Activated naive CD4-positive, alpha-beta T cell treated with anti-CD3 and anti-CD28 coated beads, Interleukin-2, amount 50 U/mL, for 72 hours (primary cell): Measurements from ENCODE around the gene UBP1. TPM values are rescaled to one million over a fixed set of nuclear protein-coding genes. Genes with fewer than 3 reads are reported as not detected.
"Not testable (repeated sequence)": the region's sequence is repeated elsewhere in the genome, so short reads cannot be mapped to it uniquely, and the experiment has no call there.

Experiments
- ATAC-seq, 2 donors: fragments of 150-1000 bp; cut with Tn5 transposase; 2 replicates each; pipeline ENCODE4 v1.10.0; 2021; ENCODE audit warnings: mild to moderate bottlenecking in 2 of 2, moderate library complexity in 2 of 2
- DNase-seq, 2 donors: peaks; one replicate each; pipeline ENCODE4 v3.0.0; 2021 to 2022; ENCODE audit warnings: low spot score in 2 of 2
- H3K27ac Mint-ChIP-seq, 2 donors: one replicate each; pipeline ENCODE4 v1.8.0; 2022; ENCODE audit warnings: mild to moderate bottlenecking in 2 of 2, mixed read lengths in 2 of 2
- H3K36me3 Mint-ChIP-seq, 2 donors: one replicate each; pipeline ENCODE4 v1.8.0; 2022; ENCODE audit warnings: mixed read lengths in 2 of 2
- H3K9me3 Mint-ChIP-seq, 2 donors: one replicate each; pipeline ENCODE4 v1.8.0; 2022; ENCODE audit warnings: mixed read lengths in 2 of 2
- total RNA-seq, 2 donors: library from RNA; stranded (reverse); gene quantifications; one replicate each; pipeline ENCODE4 v1.2.3, GENCODE V29; 2022

The UBP1 gene
- total RNA-seq, 2 donors from 2014 or later, result 49.7 to 57.6 TPM

DNA sequence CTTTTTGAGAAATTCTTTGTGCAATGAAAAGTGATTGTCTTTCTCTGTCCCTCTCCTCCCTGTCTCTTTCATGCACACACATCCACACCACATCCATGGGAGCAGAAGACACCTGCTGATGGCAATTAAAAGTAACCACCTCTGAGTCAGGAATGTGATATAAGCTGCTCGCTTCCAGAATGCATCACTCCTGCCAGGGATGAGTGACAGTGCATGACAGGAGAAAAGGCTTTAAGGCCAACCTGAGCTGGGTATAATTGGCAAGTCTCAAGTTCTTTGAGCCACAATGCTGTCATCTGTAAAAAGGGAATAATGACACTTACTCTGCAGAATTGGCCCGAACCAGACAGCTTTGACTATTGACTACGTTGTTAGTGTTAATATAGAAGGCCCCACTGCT is 59.6 kb downstream of the UBP1 start:
- H3K27ac Mint-ChIP-seq, result no peak overlapping the region
- H3K36me3 Mint-ChIP-seq, result no peaks in the 10 kb centered on the region
- DNase-seq (no peak), ATAC-seq (no peak)
- no peaks in the 10 kb centered on the region for H3K9me3 Mint-ChIP-seq

DNA sequence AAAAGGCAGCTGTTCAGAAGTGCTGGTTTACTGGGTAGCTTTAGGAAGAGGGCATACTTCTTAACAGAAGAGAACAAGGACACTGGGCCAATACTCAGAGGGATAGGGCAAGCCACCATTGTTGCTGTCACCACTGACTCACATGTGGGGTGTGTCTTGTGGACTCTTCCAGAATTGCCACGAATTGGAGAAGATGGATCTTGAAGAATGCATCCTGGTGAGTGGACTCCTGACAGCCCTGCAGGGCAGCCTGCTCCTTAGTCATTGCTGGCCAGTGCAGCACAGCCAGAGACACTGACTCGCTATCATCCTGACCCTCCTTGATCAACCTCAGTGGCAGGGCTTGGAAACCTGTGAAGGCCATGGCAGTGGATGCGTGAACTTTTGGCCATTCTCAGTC is 62.3 kb downstream of the UBP1 start:
- no peak overlapping the region for H3K27ac Mint-ChIP-seq
- no peak for DNase-seq
- no peaks in the 10 kb centered on the region for H3K36me3 Mint-ChIP-seq
- H3K9me3 Mint-ChIP-seq, result no peaks in the 10 kb centered on the region
- peak; percentile 28 to 33 for ATAC-seq

- Mint-ChIP-seq H3K9me3 (no peaks in the 10 kb centered on the region), H3K36me3 (no peaks in the 10 kb centered on the region), H3K27ac (no peak overlapping the region)
- ATAC-seq (no peak), DNase-seq (no peak)
Observed at GRCh38 chr3:33377489-33377888, 62.7 kb downstream of the UBP1 start.

DNA sequence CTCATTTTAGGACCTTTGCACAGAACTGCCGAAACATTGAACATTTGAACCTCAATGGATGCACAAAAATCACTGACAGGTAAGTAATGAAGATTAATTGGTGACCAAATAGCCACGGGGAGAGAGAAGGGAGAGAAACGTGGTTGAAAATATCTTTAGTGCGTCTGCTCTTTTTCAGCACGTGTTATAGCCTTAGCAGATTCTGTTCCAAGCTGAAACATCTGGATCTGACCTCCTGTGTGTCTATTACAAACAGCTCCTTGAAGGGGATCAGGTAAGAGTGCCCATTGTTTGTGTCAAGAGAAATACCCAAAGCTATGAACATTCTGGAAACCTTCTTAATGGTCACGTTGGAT is 67.1 kb downstream of the UBP1 start:
- Mint-ChIP-seq H3K27ac (no peak overlapping the region), H3K36me3 (no peaks in the 10 kb centered on the region), H3K9me3 (no peaks in the 10 kb centered on the region)
- DNase-seq (no peak), ATAC-seq (no peak)

GRCh38 chr3:33372218-33373081 is 67.8 kb downstream of the UBP1 start:
- DNase-seq, result peak in 1 of 2 donors; percentile 27
- Mint-ChIP-seq H3K36me3 (no peaks in the 10 kb centered on the region), H3K27ac (no peak overlapping the region), H3K9me3 (no peaks in the 10 kb centered on the region)
- peak; percentile 87 to 97 for ATAC-seq

DNA sequence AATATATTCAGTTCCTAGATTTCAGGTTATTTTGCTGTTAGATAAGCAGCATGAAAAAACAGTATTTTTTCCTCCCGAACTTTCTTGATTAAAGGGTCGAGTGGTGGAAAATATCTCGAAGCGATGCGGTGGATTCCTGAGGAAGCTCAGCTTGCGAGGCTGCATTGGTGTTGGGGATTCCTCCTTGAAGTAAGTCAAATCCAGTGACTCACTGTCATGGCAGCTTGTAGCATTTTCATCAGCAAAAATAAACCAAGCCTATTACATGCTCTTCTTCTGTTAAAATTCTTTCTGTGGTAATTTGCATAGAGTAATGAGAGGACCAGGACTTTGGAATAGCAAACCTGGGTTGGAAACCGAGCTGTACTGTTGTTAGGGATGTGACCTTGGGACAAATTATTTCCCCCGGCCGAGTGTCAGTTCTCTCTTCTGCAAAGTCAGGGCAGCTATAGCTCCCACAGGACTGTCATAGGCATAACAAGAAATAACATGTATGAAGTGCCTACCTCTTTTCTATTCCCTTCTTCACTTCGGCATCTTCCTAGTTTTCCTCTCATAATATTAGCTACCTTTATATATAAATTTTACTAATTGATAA is 75.6 kb downstream of the UBP1 start:
- Mint-ChIP-seq H3K9me3 (no peaks in the 10 kb centered on the region), H3K36me3 (no peaks in the 10 kb centered on the region), H3K27ac (no peak overlapping the region)
- ATAC-seq (no peak), DNase-seq (no peak)

DNA sequence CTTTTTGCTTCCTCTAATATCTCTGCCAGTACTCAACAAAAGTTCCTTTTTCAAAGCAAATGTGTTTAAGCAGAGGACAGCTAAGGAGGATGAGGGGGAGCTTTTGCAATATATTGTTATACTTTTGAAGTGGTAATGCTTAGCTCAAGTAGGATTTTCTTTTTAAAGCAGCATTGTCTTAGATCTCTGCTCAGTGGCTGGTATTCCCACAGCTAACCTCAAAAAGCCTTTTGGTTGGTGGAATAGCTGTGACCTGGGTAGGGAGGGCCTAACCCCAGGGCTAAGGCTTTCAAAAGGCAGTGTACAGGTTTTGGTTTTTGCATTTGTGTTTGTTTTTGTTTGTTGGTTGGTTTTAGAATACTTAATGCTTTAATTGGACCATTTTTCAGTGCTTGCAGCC is 76.1 kb downstream of the UBP1 start:
- DNase-seq (no peak), ATAC-seq (no peak)
- no peaks in the 10 kb centered on the region for H3K9me3 Mint-ChIP-seq
- no peaks in the 10 kb centered on the region for H3K36me3 Mint-ChIP-seq
- H3K27ac Mint-ChIP-seq, result no peak overlapping the region

DNA sequence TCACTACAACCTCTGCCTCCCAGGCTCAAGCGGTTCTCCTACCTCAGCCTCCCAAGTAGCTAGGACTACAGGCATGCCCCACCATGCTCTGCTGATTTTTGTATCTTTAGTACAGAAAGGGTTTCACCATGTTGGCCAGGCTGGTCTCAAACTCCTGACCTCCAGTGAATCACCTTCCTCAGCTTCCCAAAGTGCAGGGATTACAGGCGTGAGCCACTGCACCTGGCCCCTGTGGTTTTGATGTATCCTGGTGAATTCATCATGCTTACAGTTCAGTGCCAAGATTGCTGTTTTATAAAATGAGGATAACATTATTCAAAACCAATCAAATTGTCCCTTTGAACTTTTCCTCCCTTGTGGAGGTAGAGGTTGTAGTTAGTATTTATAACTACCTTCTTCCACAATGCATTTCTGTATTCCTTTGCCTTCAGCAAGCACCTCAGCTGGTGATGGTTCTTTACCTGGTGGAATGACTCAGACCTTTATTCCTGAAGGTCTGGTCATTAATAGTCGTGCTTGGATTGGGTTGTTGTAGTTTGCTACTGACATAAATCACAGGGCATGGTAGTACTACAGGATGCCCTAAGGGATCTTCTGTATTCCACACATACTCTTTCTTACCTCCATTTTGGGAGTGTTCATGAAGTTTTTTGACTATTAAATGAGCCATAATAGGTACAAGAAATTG is 76.9 kb downstream of the UBP1 start:
- Mint-ChIP-seq H3K36me3 (no peaks in the 10 kb centered on the region), H3K9me3 (no peaks in the 10 kb centered on the region), H3K27ac (no peak overlapping the region)
- DNase-seq (no peak), ATAC-seq (no peak)

DNA sequence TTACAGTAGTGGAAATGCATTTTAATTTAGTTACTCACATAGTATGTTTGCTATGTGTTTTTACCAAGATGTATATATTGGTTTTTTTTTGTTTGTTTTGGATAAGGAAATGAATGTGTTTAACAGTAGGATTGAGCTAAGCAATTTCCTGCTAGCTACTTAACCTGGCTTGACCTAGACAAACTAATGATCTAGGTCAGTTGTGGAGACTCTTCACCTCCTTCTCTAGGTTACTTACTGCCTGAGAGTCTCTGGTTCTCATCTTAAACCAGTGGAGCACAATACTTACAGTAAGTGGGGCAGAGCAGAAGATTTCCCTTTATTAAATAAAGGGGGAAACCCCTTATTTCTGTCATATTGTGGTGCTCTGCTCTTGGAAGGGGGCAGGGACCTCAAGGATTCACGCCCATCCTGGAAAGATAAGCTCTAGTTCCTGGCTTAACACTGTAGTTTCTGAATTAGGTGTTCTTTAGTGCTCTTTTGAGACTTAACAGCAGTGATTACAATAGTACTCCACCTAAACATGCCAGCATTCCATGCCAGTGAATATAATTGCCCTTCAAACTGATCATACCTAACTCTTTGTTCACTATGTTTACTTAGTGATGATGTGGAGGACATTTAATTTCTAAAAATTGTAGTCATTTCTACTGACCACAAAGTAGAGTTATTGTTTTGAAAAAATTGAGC is 79.9 kb downstream of the UBP1 start:
- no peak overlapping the region for H3K27ac Mint-ChIP-seq
- no peak for ATAC-seq
- no peak for DNase-seq

GRCh38 chr3:33358172-33358781 is 81.9 kb downstream of the UBP1 start:
- no peak overlapping the region for H3K27ac Mint-ChIP-seq
- DNase-seq (no peak), ATAC-seq (no peak)
- no peaks in the 10 kb centered on the region for H3K36me3 Mint-ChIP-seq
- H3K9me3 Mint-ChIP-seq, result no peaks in the 10 kb centered on the region

More for the DNA sequence above, 79.9 kb downstream of the UBP1 start:
- H3K9me3 Mint-ChIP-seq, result no peaks in the 10 kb centered on the region
- H3K36me3 Mint-ChIP-seq, result no peaks in the 10 kb centered on the region

- DNase-seq (no peak), ATAC-seq (no peak)
- H3K27ac Mint-ChIP-seq, result no peak overlapping the region
Observed at GRCh38 chr3:33355611-33356010, 84.6 kb downstream of the UBP1 start.

GRCh38 chr3:33339758-33340157 is 100.4 kb downstream of the UBP1 start:
- ATAC-seq, result no peak
- Mint-ChIP-seq H3K9me3 (no peaks in the 10 kb centered on the region), H3K36me3 (peaks cover 0 to under 1% of the 10 kb centered on the region in 2 donors), H3K27ac (no peak overlapping the region)
- DNase-seq, result no peak

More at GRCh38 chr3:33355611-33356010, 84.6 kb downstream of the UBP1 start:
- Mint-ChIP-seq H3K9me3 (no peaks in the 10 kb centered on the region), H3K36me3 (no peaks in the 10 kb centered on the region)

GRCh38 chr3:33338936-33339465 is 101.2 kb downstream of the UBP1 start:
- ATAC-seq, DNase-seq, H3K36me3 Mint-ChIP-seq, H3K9me3 Mint-ChIP-seq, H3K27ac Mint-ChIP-seq: not testable (repeated sequence)
